HEK293 (cell line): ENCODE results near the gene CYP2R1.

Source experiments
- CTCF ChIA-PET: fragments of 350-600 bp; formaldehyde crosslinking; extraction: SDS; loops from one replicate; lab custom pipeline; 2021; ENCODE audit warnings: antibody characterized with exemption; lab: Yijun Ruan, JAX
- POLR2A ChIA-PET: fragments of 300-600 bp; formaldehyde crosslinking; extraction: SDS; loops from one replicate; lab custom pipeline; 2020; ENCODE audit warnings: antibody characterized with exemption, inconsistent platforms; lab: Yijun Ruan, JAX
- H3K27ac ChIP-seq: fragments of 200-500 bp; sonication (Bioruptor generic); 2 replicates; pipeline ENCODE4 v1.5.1; 2014; ENCODE audit warnings: low read depth, low read length, control low read depth, inconsistent platforms; ENCODE audit errors: extremely low read depth
- H3K36me3 ChIP-seq, 2 experiments: fragments of 200-500 bp in 1 of 2; sonication (Bioruptor generic) in 1 of 2; 1 replicate in 1 of 2; 2 replicates in 1 of 2; pipeline ENCODE4 v1.5.1; 2014 to 2017; ENCODE audit warnings: inconsistent platforms in 2 of 2, low read length in 2 of 2; ENCODE audit not compliant: control insufficient read depth in 2 of 2, insufficient read depth in 1 of 2
- H3K4me1 ChIP-seq: fragments of 200-500 bp; sonication (Bioruptor generic); 2 replicates; pipeline ENCODE4 v1.5.1; 2014; ENCODE audit warnings: mild to moderate bottlenecking, low read length, inconsistent platforms; ENCODE audit not compliant: control insufficient read depth, insufficient read depth
- H3K4me3 ChIP-seq: 2 replicates; pipeline ENCODE4 v1.5.1; 2011; ENCODE audit warnings: low read depth, mild to moderate bottlenecking, control low read depth, low read length, moderate library complexity
- H3K9me3 ChIP-seq: fragments of 200-500 bp; sonication (Bioruptor generic); 2 replicates; pipeline ENCODE4 v1.5.1; 2014; ENCODE audit warnings: low read depth, low read length, inconsistent platforms; ENCODE audit not compliant: control insufficient read depth, insufficient read depth
- BCL11A ChIP-seq: fragments of 450-650 bp; formaldehyde crosslinking; IDR thresholded peaks from 2 replicates; pipeline ENCODE4 v1.5.1; 2016; ENCODE audit warnings: low read depth, missing biosample characterization, missing genetic modification characterization
- PRDM1 ChIP-seq: fragments of 450-650 bp; formaldehyde crosslinking; IDR thresholded peaks from 2 replicates; pipeline ENCODE4; 2016; ENCODE audit warnings: missing biosample characterization, missing genetic modification characterization
- PRDM4 ChIP-seq: fragments of 450-650 bp; formaldehyde crosslinking; IDR thresholded peaks from 2 replicates; pipeline ENCODE4 v1.5.1; 2017; ENCODE audit warnings: missing biosample characterization, missing genetic modification characterization
- ZBTB17 ChIP-seq: fragments of 450-650 bp; formaldehyde crosslinking; IDR thresholded peaks from 2 replicates; pipeline ENCODE4 v1.5.1; 2016; ENCODE audit warnings: missing biosample characterization, missing genetic modification characterization
- ZEB2 ChIP-seq: fragments of 450-650 bp; formaldehyde crosslinking; IDR thresholded peaks from 2 replicates; pipeline ENCODE4 v1.5.1; 2016; ENCODE audit warnings: missing biosample characterization, missing genetic modification characterization
- ZFP3 ChIP-seq: fragments of 450-650 bp; formaldehyde crosslinking; IDR thresholded peaks from 2 replicates; pipeline ENCODE4 v1.5.1; 2016; ENCODE audit warnings: low read depth, missing biosample characterization, missing genetic modification characterization
- ZNF112 ChIP-seq: fragments of 450-650 bp; formaldehyde crosslinking; IDR thresholded peaks from 2 replicates; pipeline ENCODE4 v1.5.0; 2017; ENCODE audit warnings: missing biosample characterization, missing genetic modification characterization
- ZNF324 ChIP-seq: fragments of 450-650 bp; formaldehyde crosslinking; IDR thresholded peaks from 2 replicates; pipeline ENCODE4 v1.5.1; 2016; ENCODE audit warnings: missing biosample characterization, missing genetic modification characterization
- ZNF341 ChIP-seq: fragments of 450-650 bp; formaldehyde crosslinking; IDR thresholded peaks from 2 replicates; pipeline ENCODE4; 2016; ENCODE audit warnings: low read depth, missing biosample characterization, missing genetic modification characterization
- ZNF362 ChIP-seq: fragments of 450-650 bp; formaldehyde crosslinking; IDR thresholded peaks from 2 replicates; pipeline ENCODE4 v1.5.1; 2016; ENCODE audit warnings: missing biosample characterization, missing genetic modification characterization
- ZNF391 ChIP-seq: fragments of 450-650 bp; formaldehyde crosslinking; IDR thresholded peaks from 2 replicates; pipeline ENCODE4 v1.5.1; 2016; ENCODE audit warnings: low read depth, missing biosample characterization, missing genetic modification characterization, borderline replicate concordance
- ZNF449 ChIP-seq: fragments of 450-650 bp; formaldehyde crosslinking; IDR thresholded peaks from 2 replicates; pipeline ENCODE4 v1.5.1; 2017; ENCODE audit warnings: missing biosample characterization, mild to moderate bottlenecking, missing genetic modification characterization, moderate library complexity
- ZNF510 ChIP-seq: fragments of 450-650 bp; formaldehyde crosslinking; IDR thresholded peaks from 2 replicates; pipeline ENCODE4 v1.5.1; 2018; ENCODE audit warnings: mild to moderate bottlenecking, missing genetic modification characterization, missing biosample characterization; ENCODE audit not compliant: insufficient replicate concordance
- ZNF518A ChIP-seq: fragments of 450-650 bp; formaldehyde crosslinking; conservative IDR thresholded peaks from 2 replicates; pipeline ENCODE4 v1.5.1; 2016; ENCODE audit warnings: low read depth, missing biosample characterization, missing genetic modification characterization
- ZNF624 ChIP-seq: fragments of 450-650 bp; formaldehyde crosslinking; IDR thresholded peaks from 2 replicates; pipeline ENCODE4 v1.5.1; 2017; ENCODE audit warnings: missing biosample characterization, missing genetic modification characterization
- ZNF639 ChIP-seq: fragments of 450-650 bp; formaldehyde crosslinking; IDR thresholded peaks from 2 replicates; pipeline ENCODE4 v1.5.1; 2016; ENCODE audit warnings: missing biosample characterization, missing genetic modification characterization
- ZNF654 ChIP-seq: fragments of 450-650 bp; formaldehyde crosslinking; IDR thresholded peaks from 2 replicates; pipeline ENCODE4 v1.5.1; 2016; ENCODE audit warnings: low read depth, missing biosample characterization, missing genetic modification characterization
- ZNF664 ChIP-seq: fragments of 450-650 bp; formaldehyde crosslinking; IDR thresholded peaks from 2 replicates; pipeline ENCODE4 v1.5.1; 2016; ENCODE audit warnings: missing biosample characterization, missing genetic modification characterization
- ZNF776 ChIP-seq: fragments of 450-650 bp; formaldehyde crosslinking; IDR thresholded peaks from 2 replicates; pipeline ENCODE4 v1.5.0; 2017; ENCODE audit warnings: missing biosample characterization, missing genetic modification characterization, borderline replicate concordance
- ZNF843 ChIP-seq: fragments of 450-650 bp; formaldehyde crosslinking; IDR thresholded peaks from 2 replicates; pipeline ENCODE4 v1.5.1; 2016; ENCODE audit warnings: missing biosample characterization, missing genetic modification characterization

CYP2R1 gene

GRCh38 chr11:14908214-14908880 is 16.3 kb upstream of the CYP2R1 start:
- TF ChIP-seq ZNF510 (tag by site-specific recombination) = peak; percentile 5
- TF ChIP-seq ZNF664 (tag by site-specific recombination) = no peak
- no peak for TF ChIP-seq ZNF843 (tag by site-specific recombination)
- peak; percentile 89 for TF ChIP-seq PRDM1 (tag by site-specific recombination)
- no peak for TF ChIP-seq ZNF362 (tag by site-specific recombination)
- TF ChIP-seq ZNF624 (tag by site-specific recombination) = no peak
- no peak for TF ChIP-seq ZNF324 (tag by site-specific recombination)
- TF ChIP-seq BCL11A (tag by site-specific recombination) = no peak
- TF ChIP-seq PRDM4 (tag by site-specific recombination) = no peak
- TF ChIP-seq ZFP3 (tag by site-specific recombination) = no peak
- TF ChIP-seq ZNF654 (tag by site-specific recombination) = peak; percentile 79
- no peak for TF ChIP-seq ZNF776 (tag by site-specific recombination)
- ChIA-PET POLR2A (interaction anchor here (0.8 to 2.3 kb wide), 4 partner anchors 16 to 388 kb away, joined by 3 to 12 read pairs (median 6); partner anchors contain the start of genes CALCB, CYP2R1 and PSMA1), CTCF (interaction anchor here (0.6 to 5.6 kb wide), 79 partner anchors 10 to 1213 kb away, joined by 3 to 143 read pairs (median 5); partner anchors contain the start of genes CALCB and CYP2R1)
- Histone ChIP-seq H3K27ac (no peak overlapping the region), H3K9me3 (no peaks in the 10 kb centered on the region), H3K4me3 (no peak overlapping the region), H3K36me3 (no peaks in the 10 kb centered on the region), H3K4me1 (no peaks in the 10 kb centered on the region)

- Histone ChIP-seq H3K27ac (no peak overlapping the region), H3K9me3 (no peaks in the 10 kb centered on the region), H3K4me3 (no peak overlapping the region), H3K4me1 (no peaks in the 10 kb centered on the region), H3K36me3 (no peaks in the 10 kb centered on the region)
- POLR2A ChIA-PET = interaction anchor here (0.8 to 2.3 kb wide), 5 partner anchors 16 to 387 kb away, joined by 3 to 12 read pairs (median 7); partner anchors contain the start of genes CALCB, CYP2R1 and PSMA1
- CTCF ChIA-PET = interaction anchor here (0.5 to 5.6 kb wide), 88 partner anchors 9 to 1212 kb away, joined by 3 to 143 read pairs (median 4); partner anchors contain the start of genes CALCB and CYP2R1
- peak; percentile 37; the same call in 1 of the 2 replicates for TF ChIP-seq ZBTB17
- TF ChIP-seq ZNF518A (tag by site-specific recombination) = no peak
- no peak for TF ChIP-seq ZEB2 (tag by site-specific recombination)
- TF ChIP-seq ZNF112 (tag by site-specific recombination) = no peak
- no peak for TF ChIP-seq ZNF449 (tag by site-specific recombination)
- no peak for TF ChIP-seq ZNF341 (tag by site-specific recombination)
- TF ChIP-seq ZNF639 = no peak
- TF ChIP-seq ZNF391 (tag by site-specific recombination) = no peak
Measured at GRCh38 chr11:14907411-14908213, 15.6 kb upstream of the CYP2R1 start.
